CD1c-positive myeloid dendritic cell (primary cell): ENCODE measurements around the gene SNCAIP.

ENCODE experiments used
- DNase-seq: peaks from one replicate; pipeline ENCODE4 v3.0.0-alpha.2; 2016; ENCODE audit errors: extremely low spot score

SNCAIP gene

GRCh38 chr5:122426301-122426700 is 114.3 kb downstream of the SNCAIP start:
- DNase-seq: no peak

- no peak for DNase-seq
Observed at GRCh38 chr5:122427621-122428020, 115.6 kb downstream of the SNCAIP start.

- no peak for DNase-seq
Observed at GRCh38 chr5:122429545-122430318, 117.7 kb downstream of the SNCAIP start.

- DNase-seq: no peak
Observed at GRCh38 chr5:122430319-122430586, 118.2 kb downstream of the SNCAIP start.

GRCh38 chr5:122431298-122431697 is 119.3 kb downstream of the SNCAIP start:
- no peak for DNase-seq

- DNase-seq: no peak
Observed at GRCh38 chr5:122434205-122434970, 122.4 kb downstream of the SNCAIP start.

GRCh38 chr5:122435234-122435633 is 123.2 kb downstream of the SNCAIP start:
- DNase-seq: no peak

- DNase-seq: no peak
Observed at GRCh38 chr5:122435761-122436160, 123.7 kb downstream of the SNCAIP start.

GRCh38 chr5:122436615-122437014 is 124.6 kb downstream of the SNCAIP start:
- no peak for DNase-seq

- no peak for DNase-seq
Observed at GRCh38 chr5:122439645-122440044, 127.6 kb downstream of the SNCAIP start.

GRCh38 chr5:122442938-122443337 is 130.9 kb downstream of the SNCAIP start:
- no peak for DNase-seq

- DNase-seq: no peak
Observed at GRCh38 chr5:122444411-122444810, 132.4 kb downstream of the SNCAIP start.

GRCh38 chr5:122445070-122445469 is 133.0 kb downstream of the SNCAIP start:
- no peak for DNase-seq

GRCh38 chr5:122447072-122447471 is 135.0 kb downstream of the SNCAIP start:
- DNase-seq: no peak

GRCh38 chr5:122447879-122448278 is 135.8 kb downstream of the SNCAIP start:
- DNase-seq: no peak

- no peak for DNase-seq
Observed at GRCh38 chr5:122454541-122454940, 142.5 kb downstream of the SNCAIP start.

- DNase-seq: no peak
Observed at GRCh38 chr5:122455939-122456338, 143.9 kb downstream of the SNCAIP start.

- DNase-seq: no peak
Observed at GRCh38 chr5:122457178-122457826, 145.3 kb downstream of the SNCAIP start.

- DNase-seq: peak; percentile 5
Observed at GRCh38 chr5:122458278-122458872, 146.3 kb downstream of the SNCAIP start.

GRCh38 chr5:122462486-122462885 is 150.4 kb downstream of the SNCAIP start:
- DNase-seq: no peak

- DNase-seq: no peak
Observed at GRCh38 chr5:122463221-122463620, 151.2 kb downstream of the SNCAIP start.

- no peak for DNase-seq
Observed at GRCh38 chr5:122464191-122464590, 152.2 kb downstream of the SNCAIP start.
